ENCODE measurements around the gene CDK13. TPM values are rescaled to one million over a fixed set of nuclear protein-coding genes. Genes with fewer than 3 reads are reported as not detected.

CDK13 gene
- total RNA-seq, 1 experiment from 2014 or later: 52.2 TPM

DNA sequence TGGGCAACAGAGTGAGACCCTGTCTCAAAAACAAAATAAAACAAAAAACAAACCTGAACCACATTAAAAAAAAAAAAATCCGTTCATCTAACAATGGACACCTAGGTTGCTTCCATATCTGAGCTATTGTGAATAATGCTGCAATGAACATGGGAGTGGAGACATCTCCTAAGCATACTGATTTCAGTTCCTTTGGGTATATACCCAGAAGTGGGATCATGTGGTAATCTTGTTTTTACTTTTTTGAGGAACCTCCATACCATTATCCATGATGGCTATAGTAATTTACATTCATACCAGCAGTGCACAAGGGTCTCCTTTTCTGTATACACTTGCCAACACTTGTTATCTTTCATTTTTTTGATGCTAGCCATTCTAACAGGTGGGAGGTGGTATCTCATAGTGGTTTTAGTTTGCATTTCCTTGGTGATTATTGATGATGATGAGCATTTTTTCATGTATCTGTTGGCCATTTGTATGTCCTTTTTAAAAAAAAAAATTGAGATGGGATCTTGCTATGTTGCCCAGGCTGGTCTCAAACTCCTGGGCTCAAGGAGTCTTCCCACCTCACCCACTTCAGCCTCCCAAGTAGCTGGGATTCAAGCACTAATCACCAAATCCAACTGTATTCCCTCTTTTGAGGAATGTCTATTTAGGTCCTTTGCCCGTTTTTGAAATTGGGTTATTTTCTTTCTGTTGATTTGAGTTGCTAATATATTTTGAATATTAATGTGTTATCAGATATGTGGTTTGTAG is 17.5 kb downstream of the CDK13 start:
- TF ChIP-seq, protein P1, sequence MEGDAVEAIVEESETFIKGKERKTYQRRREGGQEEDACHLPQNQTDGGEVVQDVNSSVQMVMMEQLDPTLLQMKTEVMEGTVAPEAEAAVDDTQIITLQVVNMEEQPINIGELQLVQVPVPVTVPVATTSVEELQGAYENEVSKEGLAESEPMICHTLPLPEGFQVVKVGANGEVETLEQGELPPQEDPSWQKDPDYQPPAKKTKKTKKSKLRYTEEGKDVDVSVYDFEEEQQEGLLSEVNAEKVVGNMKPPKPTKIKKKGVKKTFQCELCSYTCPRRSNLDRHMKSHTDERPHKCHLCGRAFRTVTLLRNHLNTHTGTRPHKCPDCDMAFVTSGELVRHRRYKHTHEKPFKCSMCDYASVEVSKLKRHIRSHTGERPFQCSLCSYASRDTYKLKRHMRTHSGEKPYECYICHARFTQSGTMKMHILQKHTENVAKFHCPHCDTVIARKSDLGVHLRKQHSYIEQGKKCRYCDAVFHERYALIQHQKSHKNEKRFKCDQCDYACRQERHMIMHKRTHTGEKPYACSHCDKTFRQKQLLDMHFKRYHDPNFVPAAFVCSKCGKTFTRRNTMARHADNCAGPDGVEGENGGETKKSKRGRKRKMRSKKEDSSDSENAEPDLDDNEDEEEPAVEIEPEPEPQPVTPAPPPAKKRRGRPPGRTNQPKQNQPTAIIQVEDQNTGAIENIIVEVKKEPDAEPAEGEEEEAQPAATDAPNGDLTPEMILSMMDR (conservative IDR thresholded peaks at IDR 0.05): no peak
- Histone ChIP-seq H3K9me3 (ENCODE audit: control insufficient read depth, low read depth, low read length) (no peaks in the 10 kb centered on the region), H3K27me3 (ENCODE audit: insufficient read depth, low read length) (no peaks in the 10 kb centered on the region), H4K91ac (ENCODE audit: insufficient read length, low read depth, low read length) (no peak overlapping the region), H2BK20ac (ENCODE audit: low read depth, low read length, poor library complexity, severe bottlenecking) (no peak overlapping the region), H3K14ac (ENCODE audit: insufficient read depth, low read length) (no peak overlapping the region), H3K4ac (ENCODE audit: low read depth, low read length) (no peak overlapping the region), H3K23ac (ENCODE audit: insufficient read length, low read depth, low read length) (no peak overlapping the region), H2AFZ (ENCODE audit: low read length) (no peak overlapping the region), H3T11ph (ENCODE audit: low read length) (no peak overlapping the region), H3K4me2 (ENCODE audit: insufficient read depth, insufficient read length, low read length) (no peak overlapping the region), H2BK15ac (ENCODE audit: low read depth, low read length) (no peak overlapping the region), H3K4me1 (ENCODE audit: insufficient read depth, low read length) (no peaks in the 10 kb centered on the region), H2BK120ac (ENCODE audit: low read depth, low read length, poor library complexity, severe bottlenecking) (no peak overlapping the region), H3K18ac (ENCODE audit: insufficient read length, low read depth, low read length) (no peak overlapping the region), H3K9ac (ENCODE audit: extremely low read depth, insufficient read length, low read length) (no peak overlapping the region), H2BK12ac (ENCODE audit: insufficient read length, low read depth, low read length) (no peak overlapping the region), H4K5ac (ENCODE audit: insufficient read length, low read depth, low read length) (no peak overlapping the region), H4K20me1 (ENCODE audit: control insufficient read depth, insufficient read depth, insufficient read length) (no peaks in the 10 kb centered on the region), H3K23me2 (ENCODE audit: insufficient read length, low read depth, low read length, poor library complexity, severe bottlenecking) (no peaks in the 10 kb centered on the region), H2BK5ac (ENCODE audit: insufficient read length, low read length) (no peak overlapping the region), H3K79me2 (ENCODE audit: insufficient read depth, low read length) (peaks cover 31% of the 10 kb centered on the region; the same call in 1 of the 2 replicates), H3K56ac (ENCODE audit: insufficient read length, low read depth, low read length) (no peak overlapping the region), H3K79me1 (ENCODE audit: insufficient read depth, low read depth, low read length, poor library complexity, severe bottlenecking) (peaks cover 7% of the 10 kb centered on the region), H3K27ac (ENCODE audit: insufficient read length, low read depth, low read length) (no peak overlapping the region), H2AK5ac (ENCODE audit: insufficient read length, low read length) (no peak overlapping the region), H4K8ac (replicated peaks; ENCODE audit: insufficient read length, low read depth, low read length) (no peak overlapping the region)
- no CpG with 5 or more reads among the region's 2 CpGs for WGBS (ENCODE audit: extremely low coverage, insufficient read length, low lambda C conversion rate)
- H3K36me3 Mint-ChIP-seq (ENCODE audit: insufficient read depth in 1 of 3, low read depth in 3 of 3): peaks cover 18 to 27% (median 26%) of the 10 kb centered on the region in 3 experiments
- peaks cover 30 to 38% of the 10 kb centered on the region in 2 experiments for H3K4me1 Mint-ChIP-seq
- H3K9me3 Mint-ChIP-seq: peaks cover 14 to 21% of the 10 kb centered on the region in 2 experiments
- H3K27me3 Mint-ChIP-seq (ENCODE audit: low read depth): no peaks in the 10 kb centered on the region
- no peak for DNase-seq
- H3K4me3 Mint-ChIP-seq: no peak overlapping the region
- H3K27ac Mint-ChIP-seq: no peak overlapping the region; a peak in 1 of 7 replicates
